ENCODE measurements around the gene KCNMB1.
"Not testable (repeated sequence)": the region's sequence is repeated elsewhere in the genome, so short reads cannot be mapped to it uniquely, and the experiment has no call there.

KCNMB1 gene

DNA sequence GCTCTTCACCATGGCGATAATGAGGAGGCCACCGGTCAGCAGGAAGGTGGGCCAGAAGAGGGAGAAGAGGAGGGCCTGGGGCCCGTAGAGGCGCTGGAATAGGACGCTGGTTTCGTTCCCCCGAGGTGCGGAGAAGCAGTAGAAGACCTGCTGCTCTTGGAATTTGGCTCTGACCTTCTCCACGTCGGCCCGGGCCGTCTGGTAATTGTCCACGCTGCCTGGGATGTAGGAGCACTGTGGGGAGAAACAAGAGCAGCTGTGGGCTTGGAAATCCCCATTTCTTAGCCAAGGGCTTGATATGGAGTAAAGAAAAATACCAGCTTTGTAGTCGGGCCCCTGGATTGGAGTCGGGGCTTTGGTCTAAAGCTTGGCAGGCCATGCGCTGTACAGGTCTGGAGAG, 10.4 kb downstream of the KCNMB1 start:
- FAIRE-seq: no peak

DNA sequence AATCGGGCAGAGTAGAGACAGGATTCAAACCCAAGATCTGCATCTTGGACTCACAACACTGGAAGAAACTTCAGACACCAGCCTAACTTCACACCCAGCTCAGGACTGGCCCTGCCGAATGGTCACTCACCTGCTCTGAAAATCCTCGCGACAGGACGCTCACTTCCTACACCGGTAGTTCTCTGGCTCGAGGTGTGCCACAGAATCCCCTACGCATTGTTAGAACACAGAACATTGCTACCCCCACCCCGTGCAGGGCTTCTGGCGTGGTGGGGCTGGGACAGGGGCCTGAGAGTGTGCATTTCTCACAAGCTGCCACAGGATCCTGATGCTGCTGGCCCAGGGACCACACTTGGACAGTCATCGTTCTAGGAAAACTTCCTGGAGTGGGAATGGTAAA, 12.1 kb downstream of the KCNMB1 start:
- DNase-seq (ENCODE audit: low spot score): no peak
- FAIRE-seq: no peak

More for the DNA sequence above, 10.4 kb downstream of the KCNMB1 start:
- DNase-seq (ENCODE audit: low spot score): no peak

DNA sequence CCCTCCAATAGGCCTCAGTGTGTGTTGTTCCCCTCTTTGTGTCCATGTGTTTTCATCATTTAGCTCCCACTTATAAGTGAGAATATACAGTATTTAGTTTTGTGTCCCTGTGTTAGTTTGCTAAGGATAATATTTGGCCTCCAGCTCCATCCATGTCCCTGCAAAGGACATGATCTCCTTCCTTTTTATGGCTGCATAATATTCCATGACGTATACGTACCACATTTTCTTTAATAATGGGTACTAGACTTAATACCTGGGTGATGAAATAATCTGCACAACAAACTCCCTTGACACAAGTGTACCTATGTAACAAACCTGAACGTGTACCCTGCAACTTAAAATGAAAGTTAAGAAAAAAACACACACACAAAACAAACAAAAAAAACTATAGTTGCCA, 12.6 kb downstream of the KCNMB1 start:
- not testable (repeated sequence) for DNase-seq (ENCODE audit: low spot score); FAIRE-seq

DNA sequence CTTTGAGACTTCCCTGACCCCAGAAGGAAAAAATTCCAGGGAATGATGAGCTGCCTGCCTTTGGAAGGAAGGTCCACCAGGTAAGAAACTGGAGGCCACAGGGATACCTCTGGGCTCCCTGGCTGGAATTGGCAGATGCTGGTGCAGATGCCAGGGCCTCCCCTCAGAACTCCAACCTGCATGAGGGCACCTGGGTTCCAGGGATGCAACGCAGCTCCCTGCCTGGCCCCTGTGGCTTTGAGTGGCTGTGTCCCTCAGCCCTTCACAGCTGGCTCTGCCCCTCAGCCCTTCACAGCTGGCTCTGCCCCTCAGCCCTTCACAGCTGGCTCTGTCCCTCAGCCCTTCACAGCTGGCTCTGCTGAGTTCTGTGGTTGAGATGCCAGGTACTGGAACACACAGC, 13.9 kb downstream of the KCNMB1 start:
- FAIRE-seq (no peak), DNase-seq (ENCODE audit: low spot score) (no peak)

DNA sequence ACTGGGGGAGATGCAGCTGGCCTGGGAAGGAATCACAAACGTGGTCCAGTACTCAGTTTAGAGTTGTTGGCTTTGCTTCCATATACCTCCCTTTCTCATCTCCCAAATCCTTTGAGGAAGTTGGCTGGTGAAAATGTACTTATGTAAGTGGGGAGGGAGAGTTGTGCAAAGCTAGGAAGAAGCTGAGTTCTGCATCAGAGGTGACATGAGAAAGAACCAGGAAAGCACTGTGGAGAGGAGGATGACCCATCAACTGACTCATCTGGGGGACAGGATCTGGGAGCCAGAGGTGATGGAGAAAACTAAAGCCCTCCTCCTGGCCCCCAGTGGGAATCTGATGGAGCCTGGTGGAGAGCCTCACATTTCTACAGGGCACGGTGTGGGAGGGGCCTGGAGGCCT, 16.2 kb downstream of the KCNMB1 start:
- FAIRE-seq (no peak), DNase-seq (ENCODE audit: low spot score) (no peak)

DNA sequence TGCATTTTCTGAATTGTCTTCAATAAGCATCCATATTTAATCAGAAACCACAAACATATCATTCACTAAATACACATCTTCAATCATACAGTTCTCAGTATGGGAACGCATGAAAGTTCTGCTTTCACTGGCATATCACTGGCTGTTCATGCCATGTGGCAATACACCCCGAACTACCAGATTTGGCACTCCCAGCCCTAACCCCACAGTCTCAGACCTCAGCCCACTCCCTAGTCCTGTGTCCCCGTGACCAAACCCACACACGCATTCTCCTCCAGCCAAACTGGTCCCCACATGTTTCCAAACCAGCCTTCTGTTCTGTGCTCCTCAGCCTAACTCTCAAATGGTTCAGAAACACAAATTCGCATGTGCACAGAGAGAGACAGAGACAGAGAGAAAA, 20.6 kb downstream of the KCNMB1 start:
- DNase-seq (ENCODE audit: low spot score): no peak
- FAIRE-seq: no peak

DNA sequence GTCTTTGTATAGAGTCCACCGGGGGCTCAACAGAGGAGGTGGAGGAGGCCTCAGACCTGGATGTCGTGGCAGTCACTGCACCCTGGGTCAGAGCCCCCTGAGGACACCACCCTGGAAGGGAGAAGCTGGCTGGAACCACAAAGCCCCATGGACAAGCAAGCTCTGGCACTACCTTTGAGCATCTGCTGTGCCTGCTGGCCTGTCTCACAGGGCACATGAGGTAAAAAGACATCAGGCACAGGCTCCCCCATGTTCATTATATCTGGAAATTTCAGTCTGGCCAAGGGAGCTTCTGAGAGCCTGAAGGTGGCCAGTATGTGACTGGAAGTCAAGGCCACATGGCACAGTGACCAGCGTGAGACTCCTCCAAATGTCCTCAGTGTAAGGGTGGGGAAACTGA, 22.9 kb downstream of the KCNMB1 start:
- DNase-seq (ENCODE audit: low spot score) (no peak), FAIRE-seq (no peak)

DNA sequence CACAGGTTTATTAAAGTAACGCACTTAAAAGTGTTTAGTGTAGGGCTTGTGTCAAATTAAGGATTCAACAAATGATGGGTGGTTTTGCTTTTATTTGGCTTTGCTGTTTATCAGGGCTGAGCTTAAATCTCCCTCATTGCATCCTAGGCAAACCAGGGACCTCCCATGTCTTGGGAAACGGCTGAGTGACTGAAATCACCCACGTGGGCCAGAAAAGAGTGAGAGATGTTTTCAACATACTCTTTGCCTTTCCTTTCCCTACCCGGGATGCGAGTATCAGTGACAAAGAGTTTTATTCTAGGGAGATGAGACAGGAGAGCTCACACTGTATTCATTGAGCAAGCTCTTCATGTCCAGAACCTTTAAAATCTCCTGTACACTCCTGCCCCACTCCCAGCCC, 23.3 kb downstream of the KCNMB1 start:
- FAIRE-seq: no peak
- no peak for DNase-seq (ENCODE audit: low spot score)

DNA sequence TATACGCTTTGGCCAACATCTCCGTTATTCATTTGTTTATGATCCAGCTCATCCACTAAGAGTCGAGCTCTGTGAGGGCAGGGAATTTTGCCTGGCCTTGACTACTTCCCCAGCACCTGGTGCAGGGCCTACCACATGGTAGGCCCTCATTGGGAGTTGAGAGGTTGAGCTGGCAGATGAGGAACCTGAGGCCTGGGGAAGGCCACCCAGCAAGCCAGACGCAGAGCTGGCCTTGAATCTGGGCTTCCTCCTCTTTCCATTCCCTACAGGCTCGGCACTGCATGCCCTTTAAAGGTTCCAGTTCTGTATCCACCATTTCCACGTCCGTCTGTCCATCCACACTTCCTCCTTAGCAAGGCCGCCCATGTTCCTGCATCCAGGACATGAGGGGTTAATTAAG, 24.2 kb downstream of the KCNMB1 start:
- FAIRE-seq: no peak
- DNase-seq (ENCODE audit: low spot score): no peak

DNA sequence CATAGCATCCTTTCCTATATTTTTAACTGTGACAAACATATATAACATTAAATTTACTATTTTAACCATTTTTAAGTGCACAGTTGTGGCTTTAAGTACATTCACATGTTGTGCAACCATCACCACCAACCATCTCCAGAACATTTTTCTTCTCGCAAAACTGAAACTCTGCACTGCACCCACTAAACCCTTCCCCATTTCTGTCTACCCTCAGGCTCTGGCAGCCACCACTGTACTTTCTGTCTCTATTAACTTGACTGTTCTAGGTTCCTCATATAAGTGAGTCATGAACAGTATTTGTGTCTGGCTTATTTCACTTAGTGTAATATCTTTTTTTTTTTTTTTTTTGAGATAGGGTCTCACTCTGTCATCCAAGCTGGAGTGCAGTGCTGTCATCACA, 25.5 kb downstream of the KCNMB1 start:
- DNase-seq (ENCODE audit: low spot score) (no peak), FAIRE-seq (no peak)

DNA sequence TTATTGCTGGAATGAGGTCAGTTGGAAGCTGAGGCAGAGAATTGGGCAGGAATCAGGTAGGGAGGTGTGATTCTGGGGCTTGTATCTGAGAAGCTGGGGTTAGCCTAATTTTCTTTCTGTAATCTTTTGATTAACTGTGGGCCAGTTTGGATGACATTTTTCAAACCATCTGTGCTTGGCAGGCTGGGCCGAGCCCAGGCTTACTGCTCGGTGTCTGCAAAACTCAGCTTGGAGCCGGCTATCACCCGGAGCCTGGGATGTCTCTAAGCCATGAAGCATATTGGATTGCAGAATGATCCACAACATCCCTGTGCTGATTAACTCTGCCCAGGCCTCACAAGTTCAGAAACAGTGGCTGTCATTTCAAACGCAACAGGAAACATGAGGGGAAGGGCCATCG, 26.5 kb downstream of the KCNMB1 start:
- DNase-seq (ENCODE audit: low spot score): no peak

DNA sequence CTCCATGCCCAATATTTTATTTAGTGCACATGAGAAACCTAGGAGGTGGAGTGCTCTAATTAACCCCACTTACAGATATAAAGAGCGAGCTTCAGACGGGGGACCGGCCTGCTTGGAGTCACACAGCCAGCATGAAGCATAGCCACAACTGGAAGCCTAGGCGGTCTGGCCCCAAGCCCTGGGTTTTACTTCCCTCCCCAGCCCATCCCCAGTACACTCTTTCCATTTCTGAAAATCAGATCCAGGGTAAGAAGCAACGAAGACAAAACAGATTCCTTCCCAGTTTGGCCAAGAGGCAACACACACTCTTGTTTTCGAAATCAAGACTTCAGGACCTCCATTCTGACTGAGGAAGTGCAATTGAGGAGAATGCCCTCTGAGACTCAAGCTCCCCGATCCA, 27.1 kb downstream of the KCNMB1 start:
- DNase-seq (ENCODE audit: low spot score) (no peak), FAIRE-seq (no peak)

More for the DNA sequence above, 26.5 kb downstream of the KCNMB1 start:
- no peak for FAIRE-seq

DNA sequence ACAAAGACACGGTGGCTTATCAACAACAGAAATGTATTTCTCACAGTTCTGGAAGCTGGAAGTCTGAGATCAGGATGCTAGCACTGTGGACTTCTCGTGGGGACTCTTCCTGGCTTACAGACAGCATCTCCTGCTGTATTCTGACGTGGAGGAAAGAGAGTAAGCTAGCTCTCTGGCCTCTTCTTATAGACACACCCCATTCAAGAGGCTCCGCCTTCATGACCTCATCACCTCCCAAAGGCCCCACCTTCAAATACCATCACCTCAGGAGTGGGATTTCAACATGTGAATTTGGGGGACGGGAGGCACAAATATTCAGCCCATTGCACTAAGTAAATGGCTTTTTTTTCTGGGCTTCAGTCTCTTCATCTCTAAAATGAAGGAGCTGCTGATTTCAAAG, 27.6 kb downstream of the KCNMB1 start:
- no peak for DNase-seq (ENCODE audit: low spot score)
- no peak for FAIRE-seq

DNA sequence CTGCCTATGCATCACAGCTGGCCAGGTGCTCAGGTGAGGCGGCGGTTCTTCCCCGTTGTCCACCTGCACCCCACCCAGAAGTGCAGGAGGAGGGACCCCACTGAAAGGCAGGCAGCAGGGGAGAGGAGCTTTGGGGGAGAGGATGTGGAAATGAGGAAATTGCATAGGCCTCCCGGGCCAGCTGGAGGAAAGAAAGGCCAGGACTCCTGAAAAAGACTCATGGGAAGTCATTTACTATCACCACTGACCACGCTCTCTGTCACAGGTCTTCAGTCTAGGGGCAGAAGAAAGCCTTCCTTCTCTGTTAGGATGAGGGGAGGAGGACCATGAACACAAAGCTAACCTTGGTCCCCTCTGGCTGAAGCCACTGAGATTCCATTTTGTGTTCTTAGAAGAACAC, 28.1 kb downstream of the KCNMB1 start:
- DNase-seq (ENCODE audit: low spot score): no peak
- no peak for FAIRE-seq

DNA sequence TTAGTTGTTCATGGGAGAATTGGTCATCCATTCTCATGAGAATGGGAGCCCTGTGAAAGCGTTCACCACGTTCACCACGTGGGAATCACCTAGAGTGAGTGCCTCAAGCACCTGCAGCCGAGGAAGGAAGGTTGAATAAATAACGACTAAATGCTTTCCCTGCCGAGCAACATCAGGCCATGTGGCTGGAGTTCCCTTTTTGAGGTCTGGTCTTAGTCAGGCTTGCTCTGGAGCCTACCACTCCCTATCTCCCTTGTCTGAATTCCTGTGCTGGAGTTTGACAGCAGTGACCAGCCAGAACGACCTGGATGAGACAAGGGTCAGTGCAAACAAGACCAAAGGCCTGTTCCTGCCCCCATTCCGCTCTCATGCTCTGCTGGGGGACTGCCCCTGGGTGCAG, 28.5 kb downstream of the KCNMB1 start:
- FAIRE-seq: no peak
- no peak for DNase-seq (ENCODE audit: low spot score)

DNA sequence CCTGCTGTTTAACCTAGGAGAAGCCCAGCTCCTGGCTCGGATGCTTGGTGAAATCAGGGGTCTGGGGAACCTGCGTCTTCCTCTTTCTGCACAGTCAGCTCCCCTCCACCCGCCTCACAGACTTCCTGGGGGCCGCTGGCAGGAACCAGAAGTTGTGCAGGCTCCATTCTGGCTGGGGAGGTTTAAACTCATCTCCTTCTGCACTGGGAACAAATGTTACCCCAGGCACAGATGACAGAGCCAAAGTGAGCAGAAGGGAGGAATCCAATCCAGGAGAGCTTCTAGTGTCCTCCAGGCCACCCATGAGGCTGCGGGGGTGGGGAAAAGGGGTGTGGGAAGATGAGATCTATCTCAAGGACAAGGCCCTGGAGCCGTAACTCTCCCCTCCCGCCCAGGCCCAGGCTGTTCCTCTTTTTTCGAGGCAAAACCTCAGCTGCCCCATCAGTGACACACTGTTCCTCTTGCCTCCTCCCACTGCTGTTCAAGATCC, 31.2 kb downstream of the KCNMB1 start:
- DNase-seq (ENCODE audit: low spot score) (no peak), FAIRE-seq (no peak)

DNA sequence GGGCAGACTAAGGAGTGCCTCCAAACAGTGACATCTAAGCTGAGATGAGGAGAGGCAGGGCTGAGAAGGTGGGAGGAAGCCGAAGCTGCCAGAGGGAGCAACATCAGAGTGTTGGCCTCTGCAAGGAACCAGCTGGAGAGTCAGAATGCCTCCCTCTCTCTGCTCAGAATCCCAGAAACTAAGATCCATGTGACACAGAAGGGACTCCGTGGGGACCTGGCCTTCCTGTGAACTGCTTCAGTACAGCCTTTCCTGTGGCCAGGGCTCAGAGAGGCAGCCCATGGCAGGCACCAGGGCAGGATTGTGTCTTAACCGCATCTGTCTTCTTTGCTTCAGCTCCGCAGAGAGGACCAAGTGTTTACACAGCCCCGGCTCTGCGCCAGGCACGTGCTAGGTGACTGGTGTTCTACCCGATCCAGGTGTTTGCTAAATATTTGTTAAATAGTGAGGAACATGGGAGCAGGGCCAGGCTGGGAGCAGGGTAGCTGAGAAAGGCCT, 33.5 kb downstream of the KCNMB1 start:
- FAIRE-seq (no peak), DNase-seq (ENCODE audit: low spot score) (no peak)

DNA sequence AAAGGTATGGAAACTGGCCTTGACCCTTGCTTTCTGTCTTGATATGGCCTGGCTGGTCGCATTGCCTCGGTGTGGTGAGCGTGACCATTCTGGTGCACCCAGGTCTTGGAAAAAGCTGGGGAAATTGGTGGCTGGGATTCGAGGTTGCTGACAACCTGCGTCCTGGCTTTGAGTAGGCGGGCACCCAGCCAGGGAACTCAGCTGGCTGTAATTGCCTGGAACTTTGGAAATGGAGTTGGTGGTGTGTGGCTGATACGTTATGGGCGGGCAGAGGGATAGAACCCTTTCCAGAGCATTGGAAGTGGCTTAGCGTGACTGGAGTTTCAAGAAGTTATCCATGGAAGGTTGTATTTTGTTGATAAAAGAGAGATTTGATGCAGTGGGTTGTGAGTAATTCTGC, 35.2 kb downstream of the KCNMB1 start:
- no peak for DNase-seq (ENCODE audit: low spot score)
- no peak for FAIRE-seq

DNA sequence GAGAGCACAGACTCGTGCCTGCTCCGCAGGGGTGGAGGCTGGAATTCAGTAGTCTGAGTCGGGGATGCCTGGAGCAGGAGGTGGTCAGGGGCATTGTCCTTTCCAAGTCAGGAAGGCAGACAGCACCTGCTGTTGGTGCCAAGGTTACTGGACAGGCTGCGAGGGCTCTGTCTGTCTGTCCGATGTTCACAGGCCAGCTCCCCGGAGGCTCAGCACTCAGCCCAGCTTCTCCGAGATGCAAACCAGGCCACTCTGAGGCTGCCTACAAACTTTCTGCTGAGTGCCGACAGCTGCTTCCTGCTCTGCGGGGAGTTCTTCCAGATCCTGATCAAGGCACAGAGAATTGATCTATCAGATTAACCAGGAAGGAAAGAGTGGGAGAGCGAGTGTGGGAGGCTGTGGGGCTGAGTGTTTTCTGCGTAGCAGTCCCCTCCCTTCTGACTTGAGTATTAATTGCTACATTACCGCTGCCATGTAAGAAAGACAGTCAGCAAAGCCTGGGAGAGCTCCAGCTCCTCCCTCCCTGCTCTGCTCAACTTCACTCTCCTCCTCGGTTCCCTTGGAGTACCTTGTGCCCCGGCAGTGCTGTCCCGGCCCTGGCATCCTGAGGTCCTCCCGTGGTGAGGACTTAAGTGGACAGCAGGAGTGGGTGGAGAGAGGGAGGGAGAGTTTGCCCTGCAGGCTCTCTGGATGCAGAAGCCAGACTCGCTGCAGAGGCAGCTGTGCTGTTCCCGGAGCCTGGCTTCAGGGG, 36.0 kb downstream of the KCNMB1 start:
- no peak for DNase-seq (ENCODE audit: low spot score)
- FAIRE-seq: no peak

DNA sequence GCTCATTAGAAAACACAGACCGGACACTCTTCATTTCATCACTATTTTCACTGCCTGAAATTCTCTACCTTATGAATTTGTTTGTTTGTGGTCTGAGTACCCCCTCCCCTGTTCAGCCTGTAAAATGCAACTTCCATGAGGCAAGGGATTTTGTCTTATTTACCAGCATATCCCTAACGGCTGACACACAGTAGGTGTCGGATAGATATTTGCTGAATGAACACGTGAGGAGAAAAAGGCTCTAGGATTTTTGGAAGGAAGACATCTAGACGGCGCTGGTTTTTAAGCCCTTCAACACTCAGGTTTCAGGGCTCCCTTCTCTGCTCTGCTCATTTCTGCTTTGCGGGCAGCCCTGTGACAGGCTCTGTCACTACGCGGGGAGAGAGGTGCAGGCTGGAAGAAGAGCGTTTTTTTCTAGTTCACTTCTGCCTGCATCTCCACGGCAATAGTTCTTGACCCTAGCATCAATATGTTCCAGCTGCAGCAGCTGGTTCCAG, 41.0 kb downstream of the KCNMB1 start:
- FAIRE-seq (no peak), DNase-seq (ENCODE audit: low spot score) (no peak)

DNA sequence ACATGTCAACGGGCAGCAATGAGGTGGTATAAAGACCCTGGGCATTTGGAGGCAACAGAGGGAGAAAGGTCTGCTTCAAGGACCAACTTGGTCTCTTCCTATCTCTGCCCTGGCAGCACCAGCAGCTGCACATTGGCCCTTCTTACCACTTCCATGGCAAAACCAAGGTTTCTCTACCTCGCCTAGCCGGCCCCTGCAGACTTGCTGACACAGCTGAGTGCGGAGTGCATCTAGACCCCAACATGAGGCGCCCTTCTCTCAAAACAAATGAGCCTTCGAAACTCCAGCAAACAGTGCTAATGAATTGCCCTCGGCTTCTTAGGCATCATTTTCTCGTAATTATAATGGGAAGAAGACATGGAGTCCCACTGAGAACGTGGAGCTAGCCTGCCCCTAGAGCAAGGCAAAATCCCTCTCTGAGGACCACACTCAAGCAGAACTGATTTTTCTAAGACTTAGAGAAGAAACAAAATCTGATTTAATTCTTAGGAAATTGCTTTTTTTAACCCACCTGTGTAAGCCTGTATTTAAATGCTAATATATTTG, 42.1 kb downstream of the KCNMB1 start:
- FAIRE-seq: no peak
- DNase-seq (ENCODE audit: low spot score): no peak

DNA sequence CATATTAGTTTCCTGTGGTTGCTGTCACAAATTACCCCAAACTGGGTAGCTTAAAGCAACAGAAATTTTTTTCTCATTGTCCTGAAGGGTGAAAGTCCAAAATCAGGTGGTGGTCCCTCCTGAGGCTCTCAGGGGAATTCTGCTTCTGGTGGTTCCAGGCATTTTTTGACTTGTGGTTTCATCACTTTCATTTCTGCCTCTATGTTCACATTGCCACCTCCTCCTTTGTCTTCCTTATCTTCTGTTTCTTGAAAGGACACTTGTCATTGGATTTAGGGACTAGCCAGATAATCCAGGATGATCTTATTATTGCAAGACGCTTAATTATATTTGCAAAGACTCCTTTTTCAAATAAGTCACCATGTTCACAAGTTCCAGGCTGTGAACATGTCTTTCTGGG, 43.2 kb downstream of the KCNMB1 start:
- FAIRE-seq (no peak), DNase-seq (ENCODE audit: low spot score) (no peak)

DNA sequence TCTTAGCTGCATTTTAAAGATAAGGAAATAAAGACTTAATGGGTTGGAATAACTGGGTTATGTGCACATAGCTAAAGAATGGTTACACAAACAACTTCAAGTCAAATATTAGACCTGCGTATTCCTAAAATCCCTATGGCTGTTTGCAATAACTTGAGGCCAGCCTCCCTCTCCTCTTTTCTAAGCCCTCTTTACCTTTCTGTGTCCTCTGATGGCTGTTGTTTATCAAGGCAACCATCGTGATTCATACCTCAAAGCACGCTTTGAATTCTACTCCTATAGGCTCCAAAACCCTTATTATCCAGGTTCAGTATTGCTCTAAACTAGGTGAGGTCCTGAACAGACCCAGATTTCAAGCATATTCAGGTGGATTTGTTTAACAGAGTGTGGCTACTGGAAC, 46.0 kb downstream of the KCNMB1 start:
- DNase-seq (ENCODE audit: low spot score): no peak
- FAIRE-seq: no peak
